HEK293T (cell line): ENCODE results near the gene KIAA1755.

Source experiments
- CTCF ChIA-PET: fragments of 350-600 bp; formaldehyde crosslinking; extraction: SDS; loops from one replicate; lab custom pipeline; 2021; ENCODE audit warnings: antibody characterized with exemption, inconsistent platforms; lab: Yijun Ruan, JAX
- POLR2A ChIA-PET: fragments of 350-600 bp; formaldehyde crosslinking; extraction: SDS; loops from one replicate; lab custom pipeline; 2020; ENCODE audit warnings: antibody characterized with exemption, inconsistent platforms; lab: Yijun Ruan, JAX
- DNase-seq: peaks from one replicate; pipeline ENCODE4 v3.0.0; 2012; ENCODE audit warnings: mixed read lengths; ENCODE audit errors: extremely low spot score
- ARNT ChIP-seq: fragments of 450-650 bp; IDR thresholded peaks from 2 replicates; pipeline ENCODE4 v1.6.1; 2017; ENCODE audit warnings: mild to moderate bottlenecking
- BHLHE40 ChIP-seq: fragments of 450-650 bp; IDR thresholded peaks from 2 replicates; pipeline ENCODE4 v1.6.1; 2016; ENCODE audit warnings: mild to moderate bottlenecking, moderate library complexity, borderline replicate concordance
- CTBP1 ChIP-seq: fragments of 450-650 bp; IDR thresholded peaks from 2 replicates; pipeline ENCODE4 v1.6.1; 2016; ENCODE audit warnings: borderline replicate concordance
- ELF4 ChIP-seq: fragments of 450-650 bp; IDR thresholded peaks from 2 replicates; pipeline ENCODE4 v1.6.1; 2017; ENCODE audit warnings: antibody characterized with exemption
- FOXA1 ChIP-seq: fragments of 450-650 bp; IDR thresholded peaks from 2 replicates; pipeline ENCODE4 v1.6.1; 2016; ENCODE audit warnings: mild to moderate bottlenecking
- FOXK2 ChIP-seq: fragments of 450-650 bp; IDR thresholded peaks from 2 replicates; pipeline ENCODE4 v1.6.1; 2016; ENCODE audit warnings: mild to moderate bottlenecking
- FOXM1 ChIP-seq: fragments of 450-650 bp; IDR thresholded peaks from 2 replicates; pipeline ENCODE4 v1.6.1; 2017; ENCODE audit warnings: mild to moderate bottlenecking, borderline replicate concordance
- HDGF ChIP-seq: fragments of 450-650 bp; IDR thresholded peaks from 2 replicates; pipeline ENCODE4 v1.6.1; 2017; ENCODE audit warnings: antibody characterized with exemption, borderline replicate concordance
- L3MBTL2 ChIP-seq: fragments of 450-650 bp; conservative IDR thresholded peaks from 2 replicates; pipeline ENCODE4 v1.6.1; 2016; ENCODE audit warnings: mild to moderate bottlenecking
- LEF1 ChIP-seq: fragments of 450-650 bp; IDR thresholded peaks from 2 replicates; pipeline ENCODE4 v1.6.1; 2017; ENCODE audit warnings: mild to moderate bottlenecking, borderline replicate concordance
- NFRKB ChIP-seq: fragments of 450-650 bp; IDR thresholded peaks from 2 replicates; pipeline ENCODE4 v1.6.1; 2016; ENCODE audit warnings: mild to moderate bottlenecking, moderate library complexity
- PKNOX1 ChIP-seq: fragments of 450-650 bp; IDR thresholded peaks from 2 replicates; pipeline ENCODE4 v1.6.1; 2016
- SP1 ChIP-seq: fragments of 450-650 bp; IDR thresholded peaks from 2 replicates; pipeline ENCODE4 v1.6.1; 2017
- SUZ12 ChIP-seq: fragments of 450-650 bp; IDR thresholded peaks from 2 replicates; pipeline ENCODE4 v1.6.1; 2016; ENCODE audit warnings: mild to moderate bottlenecking
- TARDBP ChIP-seq: fragments of 450-650 bp; IDR thresholded peaks from 2 replicates; pipeline ENCODE4 v1.6.1; 2016
- ZNF384 ChIP-seq: fragments of 450-650 bp; IDR thresholded peaks from 2 replicates; pipeline ENCODE4 v1.6.1; 2016

Gene KIAA1755

GRCh38 chr20:38193586-38194105, 66.9 kb downstream of the KIAA1755 start:
- TF ChIP-seq LEF1 (no peak), BHLHE40 (no peak), SUZ12 (no peak), FOXM1 (no peak), CTBP1 (no peak), SP1 (no peak), FOXA1 (no peak), TARDBP (no peak), ZNF384 (no peak), NFRKB (no peak), PKNOX1 (no peak), FOXK2 (no peak), ARNT (no peak)
- CTCF ChIA-PET = no interaction called here
- POLR2A ChIA-PET = no interaction called here
- DNase-seq = no peak

- TF ChIP-seq NFRKB (no peak), SUZ12 (no peak), LEF1 (no peak), ARNT (no peak), CTBP1 (no peak), BHLHE40 (no peak), FOXM1 (no peak), HDGF (no peak), FOXK2 (no peak), PKNOX1 (no peak), L3MBTL2 (no peak), ELF4 (no peak)
- CTCF ChIA-PET = interaction anchor here (0.7 to 0.8 kb wide), 2 partner anchors 37 to 202 kb away, joined by 3 read pairs; no protein-coding TSS in a partner anchor
- POLR2A ChIA-PET = no interaction called here
- no peak for DNase-seq
Observed at GRCh38 chr20:38192323-38192885, 68.1 kb downstream of the KIAA1755 start.

GRCh38 chr20:38191654-38192053, 68.9 kb downstream of the KIAA1755 start:
- no peak for DNase-seq
- ChIA-PET POLR2A (interaction anchor here (1.6 kb wide), 1 partner anchor 11 kb away, joined by 4 read pairs; no protein-coding TSS in a partner anchor), CTCF (interaction anchor here (0.7 kb wide), 1 partner anchor 201 kb away, joined by 3 read pairs; no protein-coding TSS in a partner anchor)
- no peak for TF ChIP-seq FOXM1
- no peak for TF ChIP-seq CTBP1
- no peak for TF ChIP-seq FOXA1
- no peak for TF ChIP-seq ELF4
- no peak for TF ChIP-seq NFRKB
- no peak for TF ChIP-seq PKNOX1
- no peak for TF ChIP-seq LEF1
- no peak for TF ChIP-seq BHLHE40

GRCh38 chr20:38190936-38191371, 69.6 kb downstream of the KIAA1755 start:
- CTCF ChIA-PET = no interaction called here
- TF ChIP-seq TARDBP (no peak), L3MBTL2 (no peak), HDGF (no peak), SP1 (no peak), FOXA1 (no peak), SUZ12 (no peak), PKNOX1 (no peak), NFRKB (no peak), ELF4 (no peak), CTBP1 (no peak)
- POLR2A ChIA-PET = interaction anchor here (1.6 kb wide), 1 partner anchor 10 kb away, joined by 4 read pairs; no protein-coding TSS in a partner anchor
- no peak for DNase-seq

- DNase-seq = no peak
- ChIA-PET CTCF (no interaction called here), POLR2A (no interaction called here)
- no peak for TF ChIP-seq ELF4
Observed at GRCh38 chr20:38190166-38190565, 70.4 kb downstream of the KIAA1755 start.

GRCh38 chr20:38187517-38187916, 73.0 kb downstream of the KIAA1755 start:
- POLR2A ChIA-PET = no interaction called here
- TF ChIP-seq NFRKB (no peak), L3MBTL2 (no peak)
- DNase-seq = peak; percentile 56
- CTCF ChIA-PET = interaction anchor here (0.6 to 1.0 kb wide), 3 partner anchors 8 to 33 kb away, joined by 3 read pairs; no protein-coding TSS in a partner anchor
